Ammon's horn (tissue), 1 donor: ENCODE results near the gene FEZ2.

Experiments
- DNase-seq: peaks from one replicate; pipeline ENCODE4 v3.0.0-alpha.2; 2016; ENCODE audit warnings: low spot score

Gene FEZ2

GRCh38 chr2:36530178-36530982 is 67.6 kb downstream of the FEZ2 start:
- DNase-seq = no peak

- no peak for DNase-seq
Observed at GRCh38 chr2:36528766-36529392, 69.1 kb downstream of the FEZ2 start.

GRCh38 chr2:36528274-36528673 is 69.7 kb downstream of the FEZ2 start:
- no peak for DNase-seq

- no peak for DNase-seq
Observed at GRCh38 chr2:36526226-36526625, 71.7 kb downstream of the FEZ2 start.

GRCh38 chr2:36525245-36525644 is 72.7 kb downstream of the FEZ2 start:
- DNase-seq = no peak

- no peak for DNase-seq
Observed at GRCh38 chr2:36523153-36523552, 74.8 kb downstream of the FEZ2 start.

GRCh38 chr2:36520431-36520830 is 77.5 kb downstream of the FEZ2 start:
- DNase-seq = no peak

GRCh38 chr2:36516136-36516870 is 81.7 kb downstream of the FEZ2 start:
- no peak for DNase-seq

GRCh38 chr2:36515538-36515937 is 82.4 kb downstream of the FEZ2 start:
- DNase-seq = no peak

GRCh38 chr2:36513661-36514060 is 84.3 kb downstream of the FEZ2 start:
- DNase-seq = no peak

- no peak for DNase-seq
Observed at GRCh38 chr2:36512705-36513104, 85.3 kb downstream of the FEZ2 start.

GRCh38 chr2:36511858-36512603 is 85.9 kb downstream of the FEZ2 start:
- no peak for DNase-seq

- DNase-seq = no peak
Observed at GRCh38 chr2:36509075-36509474, 88.9 kb downstream of the FEZ2 start.

- peak; percentile 80 for DNase-seq
Observed at GRCh38 chr2:36507408-36507812, 90.6 kb downstream of the FEZ2 start.
